Smooth muscle cell (in vitro differentiated cells): ENCODE results near the gene ATP9A. TPM values are rescaled to one million over a fixed set of nuclear protein-coding genes. Genes with fewer than 3 reads are reported as not detected.

Source experiments
- DNase-seq: peaks from one replicate; lab custom pipeline; 2025; ENCODE audit not compliant: unreplicated experiment; lab: John Stamatoyannopoulos, UW
- H2AFZ ChIP-seq: fragments of 200-600 bp; sonication (generic); 2 replicates; pipeline ENCODE4 v1.6.0; 2016; ENCODE audit warnings: antibody characterized with exemption, low read depth, mild to moderate bottlenecking
- H3F3A ChIP-seq: fragments of 200-600 bp; sonication (generic); 2 replicates; pipeline ENCODE4 v1.6.0; 2017; ENCODE audit warnings: antibody characterized with exemption, low read depth
- H3K27ac ChIP-seq: fragments of 200-600 bp; sonication (generic); 2 replicates; pipeline ENCODE4 v1.5.1; 2016; ENCODE audit warnings: low read depth, mild to moderate bottlenecking
- H3K27me3 ChIP-seq: fragments of 200-600 bp; sonication (generic); 2 replicates; pipeline ENCODE4 v1.6.1; 2016; ENCODE audit warnings: low read depth, mild to moderate bottlenecking
- H3K36me3 ChIP-seq: fragments of 200-600 bp; sonication (generic); 2 replicates; pipeline ENCODE4 v1.5.1; 2016; ENCODE audit warnings: low read depth
- H3K4me1 ChIP-seq: fragments of 200-600 bp; sonication (generic); 2 replicates; pipeline ENCODE4 v1.5.1; 2016; ENCODE audit warnings: low read depth
- H3K4me2 ChIP-seq: fragments of 200-600 bp; sonication (generic); 2 replicates; pipeline ENCODE4 v1.6.0; 2016; ENCODE audit warnings: mild to moderate bottlenecking
- H3K4me3 ChIP-seq: fragments of 200-600 bp; sonication (generic); 2 replicates; pipeline ENCODE4 v1.5.1; 2016; ENCODE audit warnings: mild to moderate bottlenecking
- H3K79me2 ChIP-seq: fragments of 200-600 bp; sonication (generic); 2 replicates; pipeline ENCODE4 v1.6.0; 2016; ENCODE audit warnings: low read depth, mild to moderate bottlenecking
- H3K9ac ChIP-seq: fragments of 200-600 bp; sonication (generic); 2 replicates; pipeline ENCODE4 v1.6.0; 2016; ENCODE audit warnings: low read depth
- H3K9me3 ChIP-seq: fragments of 200-600 bp; sonication (generic); replicated peaks from 2 replicates; pipeline ENCODE4 v1.5.1; 2016; ENCODE audit warnings: low read depth
- H4K20me1 ChIP-seq: fragments of 200-600 bp; sonication (generic); 2 replicates; pipeline ENCODE4 v1.6.0; 2016; ENCODE audit warnings: low read depth
- CTCF ChIP-seq: fragments of 200-600 bp; sonication (generic); IDR thresholded peaks from 2 replicates; pipeline ENCODE4 v1.5.1; 2017; ENCODE audit warnings: borderline replicate concordance, mild to moderate bottlenecking, antibody characterized with exemption; ENCODE audit not compliant: insufficient read depth, poor library complexity, severe bottlenecking
- WGBS: methylation state at CpG from one replicate; pipeline ENCODE4 v1.1.7; 2016; ENCODE audit warnings: low lambda C conversion rate; 5-methylcytosine and 5-hydroxymethylcytosine counted together
- polyA plus RNA-seq: library from polyadenylated mRNA; unstranded; fragments of >200 nt; fragmentation: Nextera tagmentation; extraction: Ambion mirVana; gene quantifications from 2 replicates; pipeline ENCODE4 v1.2.1, GENCODE V29; 2016
- total RNA-seq: library from RNA; depleted of rRNA; stranded (reverse); fragments of >200 nt; gene quantifications from 2 replicates; pipeline ENCODE4 v1.2.3, GENCODE V29; 2014

Gene ATP9A
- total and polyA plus RNA-seq, 2 experiments from 2014 or later: 3.4 to 8.0 TPM

- peak overlapping the region; percentile 92 for H3K9ac ChIP-seq
- no peak for DNase-seq
These were observed 72.5 kb downstream of the ATP9A start for GRCh38 chr20:51695574-51696303.

GRCh38 chr20:51692806-51693400 is 75.3 kb downstream of the ATP9A start:
- Histone ChIP-seq H3K36me3 (no peaks in the 10 kb centered on the region), H3K9me3 (no peaks in the 10 kb centered on the region), H3F3A (peaks cover 1% of the 10 kb centered on the region), H3K27ac (no peak overlapping the region), H3K9ac (no peak overlapping the region), H4K20me1 (no peaks in the 10 kb centered on the region), H3K4me2 (no peak overlapping the region), H3K79me2 (no peaks in the 10 kb centered on the region), H3K27me3 (no peaks in the 10 kb centered on the region), H2AFZ (no peak overlapping the region), H3K4me1 (peaks cover 26% of the 10 kb centered on the region), H3K4me3 (no peak overlapping the region)
- no peak for TF ChIP-seq CTCF
- 92% methylated on average over 13 of the region's 13 CpGs for WGBS
- no peak for DNase-seq

More at GRCh38 chr20:51695574-51696303, 72.5 kb downstream of the ATP9A start:
- Histone ChIP-seq H3K4me1 (peaks cover 27% of the 10 kb centered on the region), H3K9me3 (no peaks in the 10 kb centered on the region), H3K4me3 (peak overlapping the region; percentile 32), H3K79me2 (no peaks in the 10 kb centered on the region), H3K4me2 (peak overlapping the region; percentile 83), H3K27ac (peak overlapping the region; percentile 96), H3F3A (peaks cover 4% of the 10 kb centered on the region), H3K27me3 (no peaks in the 10 kb centered on the region), H2AFZ (peak overlapping the region; percentile 33), H4K20me1 (no peaks in the 10 kb centered on the region), H3K36me3 (no peaks in the 10 kb centered on the region)
- TF ChIP-seq CTCF: no peak
- WGBS: 16% methylated on average over 14 of the region's 14 CpGs

GRCh38 chr20:51691703-51692102 is 76.5 kb downstream of the ATP9A start:
- TF ChIP-seq CTCF: no peak
- H3K4me1 ChIP-seq: peaks cover 14% of the 10 kb centered on the region
- H3K27ac ChIP-seq: no peak overlapping the region
- no peak overlapping the region for H3K4me3 ChIP-seq
- no peaks in the 10 kb centered on the region for H3K79me2 ChIP-seq
- H3F3A ChIP-seq: no peaks in the 10 kb centered on the region
- H3K9ac ChIP-seq: no peak overlapping the region
- no peaks in the 10 kb centered on the region for H3K27me3 ChIP-seq
- no peaks in the 10 kb centered on the region for H4K20me1 ChIP-seq
- no peak for DNase-seq
- H3K9me3 ChIP-seq: no peaks in the 10 kb centered on the region
- H3K4me2 ChIP-seq: no peak overlapping the region
- H2AFZ ChIP-seq: no peak overlapping the region
- no peaks in the 10 kb centered on the region for H3K36me3 ChIP-seq
- WGBS: 100% methylated on average over 3 of the region's 3 CpGs
